Transverse colon (tissue), 4 donors: ENCODE measurements around the gene GSG1L2. TPM values are rescaled to one million over a fixed set of nuclear protein-coding genes. Genes with fewer than 3 reads are reported as not detected.
A peak's percentile ranks its signal among the peaks of the same experiment; 100 is the strongest.

Experiments
- DNase-seq: peaks from one replicate; pipeline ENCODE4 v3.0.0-alpha.2; 2019
- H3K27ac ChIP-seq, 4 donors: fragments of 200-600 bp; sonication (generic); 2 replicates each; pipeline ENCODE4 v1.5.1; 2016 to 2018; ENCODE audit warnings: inconsistent platforms in 4 of 4
- H3K27me3 ChIP-seq: fragments of 200-600 bp; sonication (generic); 2 replicates; pipeline ENCODE4 v1.5.1; 2017; ENCODE audit warnings: inconsistent platforms
- H3K36me3 ChIP-seq, 4 donors: fragments of 200-600 bp; sonication (generic); 2 replicates each; pipeline ENCODE4 v1.5.1; 2017 to 2019; ENCODE audit warnings: inconsistent platforms in 4 of 4
- H3K4me1 ChIP-seq, 4 donors: fragments of 200-600 bp; sonication (generic); 2 replicates each; pipeline ENCODE4 v1.5.1; 2017 to 2020; ENCODE audit warnings: inconsistent platforms in 4 of 4
- H3K4me3 ChIP-seq, 4 donors: fragments of 200-600 bp; sonication (generic); 1 replicate in 1 of 4; 2 replicates in 3 of 4; pipeline versions ENCODE4 v1.5.1 to v1.6.1; 2017 to 2019; ENCODE audit warnings: inconsistent platforms in 4 of 4
- H3K9me3 ChIP-seq, 2 donors: fragments of 200-600 bp; sonication (generic); 2 replicates each; pipeline ENCODE4 v1.5.1; 2017 to 2019; ENCODE audit warnings: inconsistent platforms in 2 of 2
- CTCF ChIP-seq, 5 experiments: fragments of 200-600 bp in 3 of 5; fragments of 450-650 bp in 2 of 5; sonication (generic) in 3 of 5; IDR thresholded peaks; 1 replicate in 2 of 5; 2 replicates in 3 of 5; pipeline ENCODE4 v1.5.1; 2016 to 2017; ENCODE audit warnings: antibody characterized with exemption in 5 of 5, inconsistent platforms in 3 of 5, mild to moderate bottlenecking in 2 of 5, moderate library complexity in 1 of 5
- EP300 ChIP-seq: sonication (generic); formaldehyde crosslinking; IDR thresholded peaks from one replicate; pipeline ENCODE4 v1.6.1; 2017; ENCODE audit warnings: antibody characterized with exemption, low read depth
- POLR2A ChIP-seq: fragments of 450-650 bp; IDR thresholded peaks from one replicate; pipeline ENCODE4 v1.6.1; 2016; ENCODE audit warnings: antibody characterized with exemption, mild to moderate bottlenecking, moderate library complexity
- POLR2AphosphoS5 ChIP-seq, 3 donors: sonication (generic); formaldehyde crosslinking; IDR thresholded peaks; one replicate each; pipeline ENCODE4 v1.6.1; 2016; ENCODE audit warnings: antibody characterized with exemption in 3 of 3
- WGBS, 2 donors: methylation state at CpG; one replicate each; pipeline ENCODE4 v1.1.5; 2018; ENCODE audit warnings: low coverage in 1 of 2; 5-methylcytosine and 5-hydroxymethylcytosine counted together
- in situ Hi-C, 4 donors: fragments of 200-750 bp; cut with MboI; loops; one replicate each; pipeline versions ENCODE4 v1.15.0 to v1.15.1; 2017; ENCODE audit warnings: low sequenced_read_pairs in 3 of 4, low pct_ligation_motif_present in 1 of 4, low pct_unique_long_range_greater_than_20kb in 1 of 4
- intact Hi-C: fragments of 100-400 bp; cut with DNase I; formaldehyde crosslinking; loops from one replicate; pipeline ENCODE4 v1.15.1; 2023; ENCODE audit warnings: low total_unique reads
- total RNA-seq, 4 donors: library from RNA; depleted of rRNA; stranded (reverse); fragments of >200 nt; gene quantifications; one replicate each; pipeline ENCODE4 v1.1.0, GENCODE V29; 2016

Gene GSG1L2
- total RNA-seq, 4 donors from 2014 or later, result not detected

- H3K27ac ChIP-seq, result peak overlapping the region in 2 of 4 donors; percentile 8 to 61
- no peak overlapping the region for H3K4me3 ChIP-seq
- H3K36me3 ChIP-seq, result no peaks in the 10 kb centered on the region
- WGBS, 2 donors, result 72 to 73% methylated on average over 3 to 8 of the region's 8 CpGs
- intact Hi-C loops (no loop called here), in situ Hi-C loops (no loop called here)
- H3K9me3 ChIP-seq, result no peaks in the 10 kb centered on the region
- TF ChIP-seq CTCF (IDR thresholded peaks at IDR 0.05) (no peak), POLR2AphosphoS5 (IDR thresholded peaks at IDR 0.05) (no peak), EP300 (no peak), POLR2A (no peak)
- no peaks in the 10 kb centered on the region for H3K27me3 ChIP-seq
- H3K4me1 ChIP-seq, result peaks cover 0 to 6% (median 2%) of the 10 kb centered on the region in 4 donors
- no peak for DNase-seq
Observed at GRCh38 chr17:9824797-9825338, 3.0 kb upstream of the GSG1L2 start.

GRCh38 chr17:9824094-9824493, 2.2 kb upstream of the GSG1L2 start:
- Histone ChIP-seq H3K4me1 (peaks cover 0 to 6% (median 2%) of the 10 kb centered on the region in 4 donors), H3K9me3 (no peaks in the 10 kb centered on the region), H3K36me3 (no peaks in the 10 kb centered on the region), H3K27me3 (no peaks in the 10 kb centered on the region), H3K27ac (no peak overlapping the region), H3K4me3 (no peak overlapping the region)
- intact Hi-C loops (no loop called here), in situ Hi-C loops (no loop called here)
- WGBS, 2 donors, result 67% methylated on average over 4 of the region's 4 CpGs; no CpG with 5 or more reads in 1 of the 2 donors
- DNase-seq, result no peak
- TF ChIP-seq CTCF (IDR thresholded peaks at IDR 0.05), result no peak
- TF ChIP-seq POLR2AphosphoS5 (IDR thresholded peaks at IDR 0.05), result no peak
- TF ChIP-seq POLR2A, result no peak
- TF ChIP-seq EP300, result no peak

- no peaks in the 10 kb centered on the region for H3K9me3 ChIP-seq
- H3K36me3 ChIP-seq, result no peaks in the 10 kb centered on the region
- intact Hi-C loops (no loop called here), in situ Hi-C loops (no loop called here)
- H3K4me1 ChIP-seq, result no peaks in the 10 kb centered on the region
- no peaks in the 10 kb centered on the region for H3K27me3 ChIP-seq
- no peak for DNase-seq
- no peak overlapping the region for H3K27ac ChIP-seq
- 66% methylated on average over 3 of the region's 3 CpGs; no CpG with 5 or more reads in 1 of the 2 donors for WGBS, 2 donors
- TF ChIP-seq POLR2AphosphoS5 (IDR thresholded peaks at IDR 0.05), result no peak
- no peak for TF ChIP-seq POLR2A
- TF ChIP-seq EP300, result no peak
- no peak for TF ChIP-seq CTCF (IDR thresholded peaks at IDR 0.05)
- no peak overlapping the region for H3K4me3 ChIP-seq
Observed at GRCh38 chr17:9820448-9820847, 1.4 kb downstream of the GSG1L2 start.

- no peak for DNase-seq
- intact Hi-C loops, result no loop called here
- Histone ChIP-seq H3K27me3 (no peaks in the 10 kb centered on the region), H3K36me3 (no peaks in the 10 kb centered on the region), H3K9me3 (no peaks in the 10 kb centered on the region), H3K4me1 (no peaks in the 10 kb centered on the region), H3K4me3 (no peak overlapping the region), H3K27ac (no peak overlapping the region)
- 53 to 76% methylated on average over 3 to 4 of the region's 4 CpGs for WGBS, 2 donors
- in situ Hi-C loops, result no loop called here
- TF ChIP-seq EP300, result no peak
- no peak for TF ChIP-seq POLR2A
- TF ChIP-seq CTCF (IDR thresholded peaks at IDR 0.05), result no peak
- no peak for TF ChIP-seq POLR2AphosphoS5 (IDR thresholded peaks at IDR 0.05)
Observed at GRCh38 chr17:9818760-9819159, 3.1 kb downstream of the GSG1L2 start.
